ENCODE results near the gene TPRG1L. TPM values are rescaled to one million over a fixed set of nuclear protein-coding genes. Genes with fewer than 3 reads are reported as not detected.

The TPRG1L gene
- total and polyA plus RNA-seq, 2 experiments from 2014 or later, result 6.2 to 20.3 TPM

DNA sequence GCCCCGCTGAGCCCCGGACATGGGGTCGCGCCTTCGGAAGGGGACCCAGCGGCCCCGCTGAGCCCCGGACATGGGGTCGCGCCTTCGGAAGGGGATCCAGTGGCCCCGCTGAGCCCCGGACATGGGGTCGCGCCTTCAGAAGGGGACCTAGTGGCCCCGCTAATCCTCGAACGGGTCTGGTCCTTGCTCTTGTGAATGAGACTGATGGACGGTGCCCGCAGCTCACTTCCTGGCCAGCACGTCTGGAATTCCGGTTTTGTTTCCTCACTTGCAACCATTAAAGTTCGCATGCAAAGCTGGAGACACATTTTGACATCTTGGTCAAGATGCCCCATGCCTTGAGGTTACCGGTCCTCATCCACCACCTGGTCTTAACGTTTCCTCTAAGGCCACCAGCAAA, 19.5 kb downstream of the TPRG1L start:
- Mint-ChIP-seq H3K4me1 (0 out of 3 replicates have a peak, but pooled peaks cover 3% of the 10 kb centered on the region), H3K27ac (no peak overlapping the region), H3K4me3 (no peak overlapping the region), H3K9me3 (no peaks in the 10 kb centered on the region), H3K36me3 (ENCODE audit: low read depth) (peaks cover 11% of the 10 kb centered on the region), H3K27me3 (ENCODE audit: insufficient read depth, low read depth, poor library complexity) (peaks cover 4% of the 10 kb centered on the region)
- TF ChIP-seq, protein P1, sequence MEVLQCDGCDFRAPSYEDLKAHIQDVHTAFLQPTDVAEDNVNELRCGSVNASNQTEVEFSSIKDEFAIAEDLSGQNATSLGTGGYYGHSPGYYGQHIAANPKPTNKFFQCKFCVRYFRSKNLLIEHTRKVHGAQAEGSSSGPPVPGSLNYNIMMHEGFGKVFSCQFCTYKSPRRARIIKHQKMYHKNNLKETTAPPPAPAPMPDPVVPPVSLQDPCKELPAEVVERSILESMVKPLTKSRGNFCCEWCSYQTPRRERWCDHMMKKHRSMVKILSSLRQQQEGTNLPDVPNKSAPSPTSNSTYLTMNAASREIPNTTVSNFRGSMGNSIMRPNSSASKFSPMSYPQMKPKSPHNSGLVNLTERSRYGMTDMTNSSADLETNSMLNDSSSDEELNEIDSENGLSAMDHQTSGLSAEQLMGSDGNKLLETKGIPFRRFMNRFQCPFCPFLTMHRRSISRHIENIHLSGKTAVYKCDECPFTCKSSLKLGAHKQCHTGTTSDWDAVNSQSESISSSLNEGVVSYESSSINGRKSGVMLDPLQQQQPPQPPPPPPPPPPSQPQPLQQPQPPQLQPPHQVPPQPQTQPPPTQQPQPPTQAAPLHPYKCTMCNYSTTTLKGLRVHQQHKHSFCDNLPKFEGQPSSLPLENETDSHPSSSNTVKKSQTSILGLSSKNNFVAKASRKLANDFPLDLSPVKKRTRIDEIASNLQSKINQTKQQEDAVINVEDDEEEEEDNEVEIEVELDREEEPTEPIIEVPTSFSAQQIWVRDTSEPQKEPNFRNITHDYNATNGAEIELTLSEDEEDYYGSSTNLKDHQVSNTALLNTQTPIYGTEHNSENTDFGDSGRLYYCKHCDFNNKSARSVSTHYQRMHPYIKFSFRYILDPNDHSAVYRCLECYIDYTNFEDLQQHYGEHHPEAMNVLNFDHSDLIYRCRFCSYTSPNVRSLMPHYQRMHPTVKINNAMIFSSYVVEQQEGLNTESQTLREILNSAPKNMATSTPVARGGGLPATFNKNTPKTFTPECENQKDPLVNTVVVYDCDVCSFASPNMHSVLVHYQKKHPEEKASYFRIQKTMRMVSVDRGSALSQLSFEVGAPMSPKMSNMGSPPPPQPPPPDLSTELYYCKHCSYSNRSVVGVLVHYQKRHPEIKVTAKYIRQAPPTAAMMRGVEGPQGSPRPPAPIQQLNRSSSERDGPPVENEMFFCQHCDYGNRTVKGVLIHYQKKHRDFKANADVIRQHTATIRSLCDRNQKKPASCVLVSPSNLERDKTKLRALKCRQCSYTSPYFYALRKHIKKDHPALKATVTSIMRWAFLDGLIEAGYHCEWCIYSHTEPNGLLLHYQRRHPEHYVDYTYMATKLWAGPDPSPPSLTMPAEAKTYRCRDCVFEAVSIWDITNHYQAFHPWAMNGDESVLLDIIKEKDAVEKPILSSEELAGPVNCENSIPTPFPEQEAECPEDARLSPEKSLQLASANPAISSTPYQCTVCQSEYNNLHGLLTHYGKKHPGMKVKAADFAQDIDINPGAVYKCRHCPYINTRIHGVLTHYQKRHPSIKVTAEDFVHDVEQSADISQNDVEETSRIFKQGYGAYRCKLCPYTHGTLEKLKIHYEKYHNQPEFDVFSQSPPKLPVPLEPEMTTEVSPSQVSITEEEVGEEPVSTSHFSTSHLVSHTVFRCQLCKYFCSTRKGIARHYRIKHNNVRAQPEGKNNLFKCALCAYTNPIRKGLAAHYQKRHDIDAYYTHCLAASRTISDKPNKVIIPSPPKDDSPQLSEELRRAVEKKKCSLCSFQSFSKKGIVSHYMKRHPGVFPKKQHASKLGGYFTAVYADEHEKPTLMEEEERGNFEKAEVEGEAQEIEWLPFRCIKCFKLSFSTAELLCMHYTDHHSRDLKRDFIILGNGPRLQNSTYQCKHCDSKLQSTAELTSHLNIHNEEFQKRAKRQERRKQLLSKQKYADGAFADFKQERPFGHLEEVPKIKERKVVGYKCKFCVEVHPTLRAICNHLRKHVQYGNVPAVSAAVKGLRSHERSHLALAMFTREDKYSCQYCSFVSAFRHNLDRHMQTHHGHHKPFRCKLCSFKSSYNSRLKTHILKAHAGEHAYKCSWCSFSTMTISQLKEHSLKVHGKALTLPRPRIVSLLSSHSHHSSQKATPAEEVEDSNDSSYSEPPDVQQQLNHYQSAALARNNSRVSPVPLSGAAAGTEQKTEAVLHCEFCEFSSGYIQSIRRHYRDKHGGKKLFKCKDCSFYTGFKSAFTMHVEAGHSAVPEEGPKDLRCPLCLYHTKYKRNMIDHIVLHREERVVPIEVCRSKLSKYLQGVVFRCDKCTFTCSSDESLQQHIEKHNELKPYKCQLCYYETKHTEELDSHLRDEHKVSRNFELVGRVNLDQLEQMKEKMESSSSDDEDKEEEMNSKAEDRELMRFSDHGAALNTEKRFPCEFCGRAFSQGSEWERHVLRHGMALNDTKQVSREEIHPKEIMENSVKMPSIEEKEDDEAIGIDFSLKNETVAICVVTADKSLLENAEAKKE (CRISPR knock-in tag; IDR thresholded peaks at IDR 0.05), result no peak
- TF ChIP-seq ZNF331 (CRISPR knock-in tag; IDR thresholded peaks at IDR 0.05; ENCODE audit: low read depth) (no peak), ZNF114 (CRISPR knock-in tag; IDR thresholded peaks at IDR 0.05) (no peak), JUNB (IDR thresholded peaks at IDR 0.05; ENCODE audit: unreplicated experiment) (no peak), EZH2phosphoT487 (IDR thresholded peaks at IDR 0.05; ENCODE audit: unreplicated experiment) (no peak), POLR2AphosphoS5 (IDR thresholded peaks at IDR 0.05; ENCODE audit: low read depth) (no peak), NANOG (IDR thresholded peaks at IDR 0.05; ENCODE audit: borderline replicate concordance) (no peak), CREB1 (CRISPR knock-in tag; IDR thresholded peaks at IDR 0.05; ENCODE audit: low read depth) (no peak), EZH2 (IDR thresholded peaks at IDR 0.05; ENCODE audit: low read depth, unreplicated experiment) (no peak), STAT1 (IDR thresholded peaks at IDR 0.05; ENCODE audit: unreplicated experiment) (no peak)
- TF ChIP-seq, protein P2, sequence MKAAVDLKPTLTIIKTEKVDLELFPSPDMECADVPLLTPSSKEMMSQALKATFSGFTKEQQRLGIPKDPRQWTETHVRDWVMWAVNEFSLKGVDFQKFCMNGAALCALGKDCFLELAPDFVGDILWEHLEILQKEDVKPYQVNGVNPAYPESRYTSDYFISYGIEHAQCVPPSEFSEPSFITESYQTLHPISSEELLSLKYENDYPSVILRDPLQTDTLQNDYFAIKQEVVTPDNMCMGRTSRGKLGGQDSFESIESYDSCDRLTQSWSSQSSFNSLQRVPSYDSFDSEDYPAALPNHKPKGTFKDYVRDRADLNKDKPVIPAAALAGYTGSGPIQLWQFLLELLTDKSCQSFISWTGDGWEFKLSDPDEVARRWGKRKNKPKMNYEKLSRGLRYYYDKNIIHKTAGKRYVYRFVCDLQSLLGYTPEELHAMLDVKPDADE (IDR thresholded peaks at IDR 0.05), result no peak
- TF ChIP-seq, protein P3, sequence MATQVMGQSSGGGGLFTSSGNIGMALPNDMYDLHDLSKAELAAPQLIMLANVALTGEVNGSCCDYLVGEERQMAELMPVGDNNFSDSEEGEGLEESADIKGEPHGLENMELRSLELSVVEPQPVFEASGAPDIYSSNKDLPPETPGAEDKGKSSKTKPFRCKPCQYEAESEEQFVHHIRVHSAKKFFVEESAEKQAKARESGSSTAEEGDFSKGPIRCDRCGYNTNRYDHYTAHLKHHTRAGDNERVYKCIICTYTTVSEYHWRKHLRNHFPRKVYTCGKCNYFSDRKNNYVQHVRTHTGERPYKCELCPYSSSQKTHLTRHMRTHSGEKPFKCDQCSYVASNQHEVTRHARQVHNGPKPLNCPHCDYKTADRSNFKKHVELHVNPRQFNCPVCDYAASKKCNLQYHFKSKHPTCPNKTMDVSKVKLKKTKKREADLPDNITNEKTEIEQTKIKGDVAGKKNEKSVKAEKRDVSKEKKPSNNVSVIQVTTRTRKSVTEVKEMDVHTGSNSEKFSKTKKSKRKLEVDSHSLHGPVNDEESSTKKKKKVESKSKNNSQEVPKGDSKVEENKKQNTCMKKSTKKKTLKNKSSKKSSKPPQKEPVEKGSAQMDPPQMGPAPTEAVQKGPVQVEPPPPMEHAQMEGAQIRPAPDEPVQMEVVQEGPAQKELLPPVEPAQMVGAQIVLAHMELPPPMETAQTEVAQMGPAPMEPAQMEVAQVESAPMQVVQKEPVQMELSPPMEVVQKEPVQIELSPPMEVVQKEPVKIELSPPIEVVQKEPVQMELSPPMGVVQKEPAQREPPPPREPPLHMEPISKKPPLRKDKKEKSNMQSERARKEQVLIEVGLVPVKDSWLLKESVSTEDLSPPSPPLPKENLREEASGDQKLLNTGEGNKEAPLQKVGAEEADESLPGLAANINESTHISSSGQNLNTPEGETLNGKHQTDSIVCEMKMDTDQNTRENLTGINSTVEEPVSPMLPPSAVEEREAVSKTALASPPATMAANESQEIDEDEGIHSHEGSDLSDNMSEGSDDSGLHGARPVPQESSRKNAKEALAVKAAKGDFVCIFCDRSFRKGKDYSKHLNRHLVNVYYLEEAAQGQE (IDR thresholded peaks at IDR 0.05; ENCODE audit: unreplicated experiment), result no peak
- TF ChIP-seq, protein P4, sequence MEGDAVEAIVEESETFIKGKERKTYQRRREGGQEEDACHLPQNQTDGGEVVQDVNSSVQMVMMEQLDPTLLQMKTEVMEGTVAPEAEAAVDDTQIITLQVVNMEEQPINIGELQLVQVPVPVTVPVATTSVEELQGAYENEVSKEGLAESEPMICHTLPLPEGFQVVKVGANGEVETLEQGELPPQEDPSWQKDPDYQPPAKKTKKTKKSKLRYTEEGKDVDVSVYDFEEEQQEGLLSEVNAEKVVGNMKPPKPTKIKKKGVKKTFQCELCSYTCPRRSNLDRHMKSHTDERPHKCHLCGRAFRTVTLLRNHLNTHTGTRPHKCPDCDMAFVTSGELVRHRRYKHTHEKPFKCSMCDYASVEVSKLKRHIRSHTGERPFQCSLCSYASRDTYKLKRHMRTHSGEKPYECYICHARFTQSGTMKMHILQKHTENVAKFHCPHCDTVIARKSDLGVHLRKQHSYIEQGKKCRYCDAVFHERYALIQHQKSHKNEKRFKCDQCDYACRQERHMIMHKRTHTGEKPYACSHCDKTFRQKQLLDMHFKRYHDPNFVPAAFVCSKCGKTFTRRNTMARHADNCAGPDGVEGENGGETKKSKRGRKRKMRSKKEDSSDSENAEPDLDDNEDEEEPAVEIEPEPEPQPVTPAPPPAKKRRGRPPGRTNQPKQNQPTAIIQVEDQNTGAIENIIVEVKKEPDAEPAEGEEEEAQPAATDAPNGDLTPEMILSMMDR (conservative IDR thresholded peaks at IDR 0.05; ENCODE audit: low read depth in 2 of 2), result no peak
- DNase-seq (ENCODE audit: low spot score), result no peak
- Histone ChIP-seq H3K4me2 (no peak overlapping the region), H3K4me3 (no peak overlapping the region), H3K4me1 (ENCODE audit: insufficient read depth) (peaks cover 8% of the 10 kb centered on the region; the same call in 1 of the 2 replicates), H3K79me2 (replicated peaks; ENCODE audit: insufficient read depth) (peaks cover 24% of the 10 kb centered on the region), H2AFZ (no peak overlapping the region), H4K20me1 (replicated peaks; ENCODE audit: insufficient read depth) (peaks cover 16% of the 10 kb centered on the region), H3K27me3 (ENCODE audit: insufficient read depth) (no peaks in the 10 kb centered on the region), H3K27ac (ENCODE audit: low read depth) (no peak overlapping the region), H3K36me3 (ENCODE audit: insufficient read depth) (0 out of 2 replicates have a peak, but pooled peaks cover 11% of the 10 kb centered on the region), H3K9me2 (ENCODE audit: insufficient read depth) (no peaks in the 10 kb centered on the region), H3F3A (replicated peaks; ENCODE audit: low read depth) (no peaks in the 10 kb centered on the region; the same call in 1 of the 2 replicates)
- ATAC-seq, result no peak
